H9 (cell line): ENCODE data around the gene OR6C76. TPM values are rescaled to one million over a fixed set of nuclear protein-coding genes. Genes with fewer than 3 reads are reported as not detected.

Experiments used
- DNase-seq: peaks from one replicate; pipeline ENCODE4 v3.0.0-alpha.2; 2017
- H2AFZ ChIP-seq: one replicate; pipeline ENCODE4 v1.6.1; 2013; ENCODE audit warnings: mild to moderate bottlenecking, low read length, control low read depth, moderate library complexity
- H2AK5ac ChIP-seq: 2 replicates; pipeline ENCODE4 v1.6.1; 2013; ENCODE audit warnings: low read length, control low read depth, mixed read lengths; ENCODE audit not compliant: insufficient read length
- H2BK120ac ChIP-seq: one replicate; pipeline ENCODE4 v1.6.1; 2013; ENCODE audit warnings: low read depth, mild to moderate bottlenecking, low read length, control low read depth, inconsistent platforms; ENCODE audit not compliant: poor library complexity, severe bottlenecking
- H2BK12ac ChIP-seq: 2 replicates; pipeline ENCODE4 v1.6.1; 2013; ENCODE audit warnings: low read length, control low read depth, mixed read lengths, low read depth; ENCODE audit not compliant: insufficient read length
- H2BK15ac ChIP-seq: 2 replicates; pipeline ENCODE4 v1.6.1; 2013; ENCODE audit warnings: low read depth, low read length, control low read depth
- H2BK20ac ChIP-seq: one replicate; pipeline ENCODE4 v1.6.1; 2013; ENCODE audit warnings: low read depth, mild to moderate bottlenecking, low read length, control low read depth, inconsistent platforms; ENCODE audit not compliant: poor library complexity, severe bottlenecking
- H2BK5ac ChIP-seq: 2 replicates; pipeline ENCODE4 v1.6.1; 2013; ENCODE audit warnings: low read length, control low read depth, mixed read lengths; ENCODE audit not compliant: insufficient read length
- H3K14ac ChIP-seq: 2 replicates; pipeline ENCODE4 v1.6.1; 2013; ENCODE audit warnings: low read length, control low read depth; ENCODE audit not compliant: insufficient read depth
- H3K18ac ChIP-seq: 2 replicates; pipeline ENCODE4 v1.6.1; 2013; ENCODE audit warnings: low read depth, mild to moderate bottlenecking, mixed read lengths, low read length, control low read depth; ENCODE audit not compliant: insufficient read length
- H3K23ac ChIP-seq: 2 replicates; pipeline ENCODE4 v1.6.1; 2013; ENCODE audit warnings: low read length, control low read depth, mixed read lengths, low read depth; ENCODE audit not compliant: insufficient read length
- H3K23me2 ChIP-seq: 2 replicates; pipeline ENCODE4 v1.6.1; 2013; ENCODE audit warnings: low read depth, mild to moderate bottlenecking, mixed read lengths, low read length, control low read depth; ENCODE audit not compliant: insufficient read length, poor library complexity, severe bottlenecking
- H3K27ac ChIP-seq: 2 replicates; pipeline ENCODE4 v1.5.1; 2013; ENCODE audit warnings: low read length, control low read depth, mixed read lengths, low read depth; ENCODE audit not compliant: insufficient read length
- H3K27me3 ChIP-seq: 2 replicates; pipeline ENCODE4 v1.6.1; 2013; ENCODE audit warnings: low read length, control low read depth, inconsistent platforms; ENCODE audit not compliant: insufficient read depth
- H3K4ac ChIP-seq: 2 replicates; pipeline ENCODE4 v1.6.1; 2013; ENCODE audit warnings: low read depth, mild to moderate bottlenecking, control low read depth, inconsistent platforms, low read length, moderate library complexity
- H3K4me1 ChIP-seq: 2 replicates; pipeline ENCODE4 v1.6.1; 2013; ENCODE audit warnings: low read length, control low read depth, inconsistent platforms; ENCODE audit not compliant: insufficient read depth
- H3K4me2 ChIP-seq: 2 replicates; pipeline ENCODE4 v1.6.1; 2013; ENCODE audit warnings: low read length, control low read depth, mixed read lengths; ENCODE audit not compliant: insufficient read length, insufficient read depth
- H3K56ac ChIP-seq: 2 replicates; pipeline ENCODE4 v1.6.1; 2013; ENCODE audit warnings: low read depth, mild to moderate bottlenecking, mixed read lengths, low read length, control low read depth; ENCODE audit not compliant: insufficient read length
- H3K79me1 ChIP-seq: 2 replicates; pipeline ENCODE4 v1.6.1; 2013; ENCODE audit warnings: low read depth, mild to moderate bottlenecking, moderate library complexity, low read length, control low read depth, inconsistent platforms; ENCODE audit not compliant: insufficient read depth, poor library complexity, severe bottlenecking
- H3K79me2 ChIP-seq: 2 replicates; pipeline ENCODE4 v1.6.1; 2013; ENCODE audit warnings: low read length, control low read depth, inconsistent platforms; ENCODE audit not compliant: insufficient read depth
- H3K9ac ChIP-seq: 2 replicates; pipeline ENCODE4 v1.6.1; 2013; ENCODE audit warnings: low read length, control low read depth, mixed read lengths; ENCODE audit not compliant: insufficient read length; ENCODE audit errors: extremely low read depth
- H3K9me3 ChIP-seq: one replicate; pipeline ENCODE4 v1.6.1; 2013; ENCODE audit warnings: low read depth, low read length, inconsistent platforms; ENCODE audit not compliant: control insufficient read depth
- H3T11ph ChIP-seq: one replicate; pipeline ENCODE4 v1.6.1; 2013; ENCODE audit warnings: mild to moderate bottlenecking, low read length, control low read depth, inconsistent platforms
- H4K20me1 ChIP-seq: one replicate; pipeline ENCODE4 v1.6.1; 2013; ENCODE audit not compliant: control insufficient read depth, insufficient read length, insufficient read depth
- H4K5ac ChIP-seq: 2 replicates; pipeline ENCODE4 v1.6.1; 2013; ENCODE audit warnings: low read depth, mild to moderate bottlenecking, mixed read lengths, low read length, control low read depth; ENCODE audit not compliant: insufficient read length
- H4K8ac ChIP-seq: replicated peaks from 2 replicates; pipeline ENCODE4 v1.6.1; 2013; ENCODE audit warnings: low read length, control low read depth, mixed read lengths, low read depth; ENCODE audit not compliant: insufficient read length
- H4K91ac ChIP-seq: 2 replicates; pipeline ENCODE4 v1.6.1; 2013; ENCODE audit warnings: low read depth, mild to moderate bottlenecking, moderate library complexity, mixed read lengths, low read length, control low read depth; ENCODE audit not compliant: insufficient read length
- H3K27ac Mint-ChIP-seq, 3 experiments: 2 replicates in 2 of 3; 3 replicates in 1 of 3; pipeline ENCODE4 v1.8.0; 2020 to 2021; ENCODE audit warnings: mixed read lengths in 3 of 3, mild to moderate bottlenecking in 1 of 3, moderate library complexity in 1 of 3
- H3K27me3 Mint-ChIP-seq: 2 replicates; pipeline ENCODE4 v1.8.0; 2021; ENCODE audit warnings: low read depth, mild to moderate bottlenecking, moderate library complexity, mixed read lengths
- H3K36me3 Mint-ChIP-seq, 3 experiments: 2 replicates in 2 of 3; 3 replicates in 1 of 3; pipeline ENCODE4 v1.8.0; 2020 to 2021; ENCODE audit warnings: low read depth in 3 of 3, mixed read lengths in 3 of 3; ENCODE audit not compliant: insufficient read depth in 1 of 3
- H3K4me1 Mint-ChIP-seq, 2 experiments: 2 replicates each; pipeline ENCODE4 v1.8.0; 2020; ENCODE audit warnings: mixed read lengths in 2 of 2
- H3K4me3 Mint-ChIP-seq, 2 experiments: 2 replicates in 1 of 2; 3 replicates in 1 of 2; pipeline ENCODE4 v1.8.0; 2020 to 2021; ENCODE audit warnings: mild to moderate bottlenecking in 2 of 2, mixed read lengths in 2 of 2, moderate library complexity in 1 of 2
- H3K9me3 Mint-ChIP-seq, 2 experiments: 2 replicates in 1 of 2; 3 replicates in 1 of 2; pipeline ENCODE4 v1.8.0; 2020; ENCODE audit warnings: mild to moderate bottlenecking in 2 of 2, mixed read lengths in 2 of 2, moderate library complexity in 1 of 2
- WGBS: extraction: QIAGEN DNeasy Blood & Tissue Kit; methylation state at CpG from one replicate; pipeline ENCODE4 v1.1.7; 2013; ENCODE audit warnings: missing lambda C conversion rate, low lambda C conversion rate, mixed read lengths; ENCODE audit not compliant: insufficient read length; ENCODE audit errors: extremely low coverage; 5-methylcytosine and 5-hydroxymethylcytosine counted together
- total RNA-seq: library from RNA; stranded (reverse); gene quantifications from 2 replicates; pipeline ENCODE4 v1.2.1, GENCODE V29; 2021
- TF ChIP-seq, protein P1 (sequence below): fragments of 200-600 bp; sonication (generic); conservative IDR thresholded peaks from 3 replicates; pipeline ENCODE4 v1.8.0; 2021; ENCODE audit warnings: antibody characterized with exemption, mild to moderate bottlenecking

The OR6C76 gene
- total RNA-seq, 1 experiment from 2014 or later = not detected

DNA sequence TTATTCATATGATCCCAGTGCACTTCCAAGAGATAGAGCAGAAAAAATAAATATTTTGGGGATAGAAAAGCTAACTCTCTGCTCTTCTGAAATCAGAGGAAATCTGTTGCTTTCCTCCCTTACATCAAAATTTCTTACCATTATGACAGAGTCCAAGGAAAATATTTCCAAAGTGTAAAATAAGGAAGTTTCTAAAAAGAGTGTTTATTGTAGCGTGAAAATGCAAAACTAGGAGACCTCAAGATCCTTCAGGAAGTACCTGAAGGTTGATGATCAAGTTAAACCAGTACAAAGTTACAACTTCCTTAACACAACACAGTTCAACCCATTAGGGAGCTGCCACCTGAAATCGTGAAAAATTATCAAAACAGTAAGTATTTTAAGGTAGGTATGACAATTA lies 17.7 kb downstream of the OR6C76 start, which contains the start of gene OR6C2:
Gene OR6C2 (plus strand): TSS at position 301 of the 400 bp plus-strand sequence. CDS start 8,138 bp downstream, outside the sequence.
- no peak within 1 kb of the TSS for H2BK20ac ChIP-seq
- Mint-ChIP-seq H3K36me3 (peaks cover 2 to 25% (median 13%) of the 10 kb centered on the region in 3 experiments; a peak in 6 of 7 replicates), H3K27me3 (no peaks in the 10 kb centered on the region)

More for the DNA sequence above, 17.7 kb downstream of the OR6C76 start, which contains the start of gene OR6C2:
- Histone ChIP-seq H2BK12ac (no peak within 1 kb of the TSS), H2BK5ac (no peak within 1 kb of the TSS), H4K5ac (no peak within 1 kb of the TSS), H4K8ac (no peak within 1 kb of the TSS), H4K20me1 (no peaks in the 10 kb centered on the region), H3K79me2 (no peaks in the 10 kb centered on the region), H3K79me1 (no peaks in the 10 kb centered on the region), H3K9me3 (no peaks in the 10 kb centered on the region), H3K23me2 (no peaks in the 10 kb centered on the region), H3K4ac (no peak within 1 kb of the TSS), H2BK120ac (no peak within 1 kb of the TSS), H3K27me3 (no peaks in the 10 kb centered on the region), H2BK15ac (no peak within 1 kb of the TSS), H4K91ac (no peak within 1 kb of the TSS), H2AFZ (no peak within 1 kb of the TSS), H3K4me2 (no peak within 1 kb of the TSS), H3K56ac (no peak within 1 kb of the TSS), H3K23ac (no peak within 1 kb of the TSS), H3K14ac (no peak within 1 kb of the TSS), H3K4me1 (no peaks in the 10 kb centered on the region), H3K27ac (no peak within 1 kb of the TSS), H3K18ac (no peak within 1 kb of the TSS), H3K9ac (no peak within 1 kb of the TSS), H3T11ph (no peak within 1 kb of the TSS), H2AK5ac (no peak within 1 kb of the TSS)
- Mint-ChIP-seq H3K4me3 (no peak within 1 kb of the TSS), H3K4me1 (no peaks in the 10 kb centered on the region), H3K9me3 (peaks cover 22 to 30% of the 10 kb centered on the region in 2 experiments), H3K27ac (no peak within 1 kb of the TSS)
- no CpG with 5 or more reads among the region's 2 CpGs for WGBS
- TF ChIP-seq, protein P1, sequence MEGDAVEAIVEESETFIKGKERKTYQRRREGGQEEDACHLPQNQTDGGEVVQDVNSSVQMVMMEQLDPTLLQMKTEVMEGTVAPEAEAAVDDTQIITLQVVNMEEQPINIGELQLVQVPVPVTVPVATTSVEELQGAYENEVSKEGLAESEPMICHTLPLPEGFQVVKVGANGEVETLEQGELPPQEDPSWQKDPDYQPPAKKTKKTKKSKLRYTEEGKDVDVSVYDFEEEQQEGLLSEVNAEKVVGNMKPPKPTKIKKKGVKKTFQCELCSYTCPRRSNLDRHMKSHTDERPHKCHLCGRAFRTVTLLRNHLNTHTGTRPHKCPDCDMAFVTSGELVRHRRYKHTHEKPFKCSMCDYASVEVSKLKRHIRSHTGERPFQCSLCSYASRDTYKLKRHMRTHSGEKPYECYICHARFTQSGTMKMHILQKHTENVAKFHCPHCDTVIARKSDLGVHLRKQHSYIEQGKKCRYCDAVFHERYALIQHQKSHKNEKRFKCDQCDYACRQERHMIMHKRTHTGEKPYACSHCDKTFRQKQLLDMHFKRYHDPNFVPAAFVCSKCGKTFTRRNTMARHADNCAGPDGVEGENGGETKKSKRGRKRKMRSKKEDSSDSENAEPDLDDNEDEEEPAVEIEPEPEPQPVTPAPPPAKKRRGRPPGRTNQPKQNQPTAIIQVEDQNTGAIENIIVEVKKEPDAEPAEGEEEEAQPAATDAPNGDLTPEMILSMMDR = no peak
- DNase-seq = no peak
